NK-92 (cell line): ENCODE measurements around the gene RNF207.

Experiments used
- DNase-seq: peaks from one replicate; lab custom pipeline; 2025; ENCODE audit not compliant: unreplicated experiment; lab: John Stamatoyannopoulos, UW

Gene RNF207

DNA sequence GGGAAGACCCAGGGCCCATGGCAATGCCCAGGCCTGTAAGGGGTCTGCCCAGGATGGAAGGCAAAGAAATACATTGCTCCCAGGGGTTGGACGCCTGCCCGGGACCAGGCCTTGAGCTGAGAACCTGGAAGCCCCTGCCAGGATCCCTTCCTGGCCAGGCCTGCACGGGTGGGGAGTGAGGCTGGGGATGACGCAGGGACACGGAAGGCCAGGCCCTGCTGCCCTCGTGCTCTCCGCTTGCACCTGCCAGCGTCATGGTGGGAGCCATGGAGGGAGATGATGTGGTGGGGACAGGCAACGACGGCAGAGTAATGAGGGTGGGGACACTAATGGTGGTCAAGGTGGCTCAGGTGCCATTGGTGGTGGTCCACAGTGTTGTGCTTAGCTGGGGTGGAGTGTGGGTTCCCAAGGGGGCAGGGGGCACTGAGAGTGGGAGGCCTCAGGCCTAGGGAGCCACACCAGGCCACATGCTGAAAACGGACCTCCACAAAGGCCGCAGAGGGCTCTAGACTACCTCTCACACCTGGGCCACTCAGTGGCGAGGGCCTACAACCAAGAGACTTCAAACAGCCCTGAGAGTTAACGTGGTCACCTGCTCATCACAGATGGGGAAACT, 42.4 kb downstream of the RNF207 start:
- DNase-seq = no peak

DNA sequence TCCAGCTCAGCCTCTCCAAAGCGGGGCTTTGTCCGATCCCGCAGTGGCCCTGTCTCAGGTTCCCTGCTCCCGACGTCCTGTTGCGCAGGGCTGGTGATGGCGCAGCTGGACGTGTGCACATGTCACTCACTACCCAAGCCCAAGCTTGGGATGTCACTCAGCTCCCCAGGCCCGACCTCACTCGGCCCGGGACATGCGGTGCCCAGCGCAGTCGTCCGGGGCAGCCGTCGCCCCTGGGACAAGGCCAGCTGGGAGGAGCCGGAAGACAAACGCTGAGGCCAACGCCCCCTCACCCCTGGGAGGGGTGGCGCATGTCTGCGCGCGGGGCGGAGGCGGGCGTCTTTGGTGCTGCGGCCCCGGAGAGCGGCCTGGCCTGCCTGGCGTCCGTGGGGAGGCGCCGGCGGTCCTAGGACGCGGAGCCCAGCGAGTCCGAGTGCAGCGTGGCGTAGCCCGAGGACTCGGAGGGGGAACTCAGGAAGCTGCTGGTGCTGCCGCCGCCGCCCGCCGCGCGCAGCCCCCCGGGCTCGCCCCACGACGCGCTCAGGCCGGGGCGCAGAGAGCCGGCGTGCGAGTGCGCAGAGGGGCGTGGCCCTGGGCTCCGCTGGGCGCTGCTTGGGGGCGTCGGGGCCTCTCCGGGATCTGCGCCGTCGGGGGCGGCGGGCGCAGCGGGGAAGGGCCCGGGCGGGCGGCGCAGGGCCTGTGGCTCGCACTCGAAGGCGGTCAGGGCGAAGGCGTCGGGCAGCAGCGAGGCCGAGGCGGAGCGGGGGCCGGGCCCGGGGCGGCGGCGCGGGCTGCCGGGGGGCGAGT, 43.2 kb downstream of the RNF207 start:
- DNase-seq = no peak

DNA sequence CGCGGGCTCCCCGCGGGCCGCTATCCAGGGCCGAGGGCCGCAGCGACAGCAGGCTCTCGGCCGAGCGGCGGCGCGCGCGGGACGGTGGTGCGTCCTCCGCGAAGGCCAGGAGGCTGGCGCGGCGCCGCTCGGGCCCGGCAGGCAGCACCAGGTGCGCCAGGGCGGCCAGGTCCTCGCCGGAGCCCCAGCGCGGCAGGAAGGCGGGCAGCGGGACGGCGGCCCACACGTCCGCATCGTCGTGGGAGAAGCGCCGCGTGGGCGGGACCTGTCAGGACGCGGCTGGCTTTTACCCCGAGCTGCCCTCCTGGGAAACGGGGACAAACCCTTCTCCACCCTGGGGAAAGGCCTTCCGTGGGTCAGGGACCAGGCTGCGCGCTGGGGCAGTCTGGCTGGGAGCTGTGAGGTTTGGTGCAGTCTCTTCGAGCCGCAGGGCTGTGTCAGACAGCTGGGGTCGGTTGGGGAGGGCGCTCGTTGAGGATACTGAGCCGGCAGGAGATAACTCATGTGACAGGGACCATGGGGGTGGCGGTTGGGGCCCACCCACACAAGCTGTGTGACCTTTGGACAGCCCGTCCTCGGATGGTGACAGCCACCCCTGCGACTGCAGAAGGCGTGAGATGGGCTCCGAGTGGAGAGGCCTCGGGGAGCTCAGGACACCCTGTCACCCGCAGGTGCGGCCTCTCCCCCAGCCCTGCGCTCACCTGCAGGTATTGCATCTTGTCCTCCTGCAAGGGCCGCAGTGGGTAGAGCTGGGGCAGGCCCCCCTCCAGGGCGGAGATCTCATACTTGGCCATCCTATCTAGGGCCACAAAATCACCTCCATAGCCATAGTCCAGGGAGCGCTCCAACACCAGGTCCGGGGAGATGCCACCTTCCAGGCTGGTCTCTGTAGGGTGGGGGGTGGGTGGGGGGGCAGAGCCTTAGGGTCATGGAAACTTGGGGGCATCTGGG, 44.1 kb downstream of the RNF207 start:
- DNase-seq = no peak

DNA sequence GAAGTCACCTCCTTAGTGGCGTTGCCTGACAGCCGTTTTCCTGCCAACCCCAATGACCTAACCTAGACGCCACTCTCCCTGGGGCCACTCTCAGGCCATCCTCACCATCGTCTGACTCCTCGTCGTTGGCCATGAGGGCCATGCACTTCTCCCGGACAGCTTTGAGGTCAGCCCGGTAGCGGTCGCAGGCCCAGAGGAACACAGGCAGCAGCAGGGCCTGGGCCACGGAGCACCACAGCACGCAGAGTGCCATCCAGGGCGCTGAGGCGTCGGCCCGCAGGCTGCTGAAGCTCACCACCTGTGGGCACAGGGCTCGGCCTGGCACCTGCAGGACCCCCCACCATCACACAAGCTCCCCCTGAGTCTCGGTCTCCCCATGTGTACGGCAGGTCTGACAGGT, 45.3 kb downstream of the RNF207 start:
- DNase-seq = no peak

DNA sequence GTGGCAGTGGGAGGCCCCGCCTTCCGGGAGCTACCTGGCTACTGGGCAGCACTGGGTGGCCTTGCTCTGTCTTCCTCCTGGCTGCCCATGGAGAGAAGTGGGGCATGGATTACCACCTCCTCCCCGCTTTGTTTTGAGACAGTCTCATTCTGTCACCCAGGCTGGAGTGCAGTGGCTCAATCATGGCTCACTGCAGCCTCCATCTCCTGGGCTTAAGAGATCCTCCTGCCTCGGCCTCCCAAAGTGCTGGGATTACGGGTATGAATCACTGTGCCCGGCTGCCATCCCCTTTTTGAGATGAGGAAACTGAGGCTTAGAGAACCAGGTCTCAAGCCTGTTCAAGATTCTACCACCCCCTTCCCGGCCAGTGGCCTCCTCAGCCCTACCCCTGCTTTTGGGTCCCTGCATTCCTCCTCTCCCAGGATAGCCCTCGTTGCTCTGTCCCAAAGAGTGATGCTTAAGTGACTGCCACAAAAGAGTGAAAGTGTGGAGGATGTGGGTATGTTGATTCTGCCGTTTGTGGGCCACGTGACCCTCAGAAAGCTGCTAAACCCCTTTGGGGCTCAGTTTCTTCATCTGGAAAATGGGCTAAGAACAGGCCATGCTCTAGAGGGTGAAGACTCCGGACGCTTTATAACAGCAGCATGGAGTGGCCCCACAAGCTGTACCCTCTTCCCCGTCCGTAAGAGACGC, 45.9 kb downstream of the RNF207 start:
- no peak for DNase-seq

DNA sequence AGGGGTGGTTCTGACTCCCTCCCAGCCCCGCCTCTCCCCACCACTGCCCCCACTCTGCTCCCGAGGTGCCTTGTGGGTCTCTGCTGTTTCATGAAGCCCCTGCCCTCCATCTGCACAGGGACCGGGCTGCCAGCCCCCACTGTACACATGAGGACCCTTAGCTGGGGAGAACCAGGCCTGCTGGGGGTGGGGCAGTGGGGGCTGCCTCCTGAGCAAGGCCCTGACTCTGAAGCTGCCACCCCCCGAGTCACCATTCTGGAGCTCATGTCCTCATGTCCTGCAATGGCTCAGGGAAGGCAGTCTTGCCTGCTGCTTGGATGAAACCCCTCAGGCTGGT, 46.4 kb downstream of the RNF207 start:
- DNase-seq = no peak

DNA sequence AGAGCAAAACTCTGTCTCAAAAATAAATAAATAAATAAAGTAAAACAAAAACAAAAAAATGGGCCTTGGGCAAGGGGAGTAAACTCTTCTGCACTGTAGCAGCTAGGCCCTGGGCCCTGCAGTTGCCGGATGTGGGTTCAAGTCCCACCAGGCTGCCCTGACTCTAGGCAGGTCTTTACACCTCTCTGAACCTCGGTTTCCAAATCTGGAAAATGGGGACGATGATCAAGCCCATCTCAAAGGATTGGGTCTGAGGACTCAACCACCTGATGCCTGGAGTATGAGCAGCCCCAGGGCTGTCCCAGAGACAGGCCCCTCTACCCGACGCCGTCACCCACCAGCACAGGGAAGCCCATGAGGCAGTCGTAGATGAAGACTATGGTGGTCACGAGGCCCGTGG, 47.5 kb downstream of the RNF207 start:
- no peak for DNase-seq

DNA sequence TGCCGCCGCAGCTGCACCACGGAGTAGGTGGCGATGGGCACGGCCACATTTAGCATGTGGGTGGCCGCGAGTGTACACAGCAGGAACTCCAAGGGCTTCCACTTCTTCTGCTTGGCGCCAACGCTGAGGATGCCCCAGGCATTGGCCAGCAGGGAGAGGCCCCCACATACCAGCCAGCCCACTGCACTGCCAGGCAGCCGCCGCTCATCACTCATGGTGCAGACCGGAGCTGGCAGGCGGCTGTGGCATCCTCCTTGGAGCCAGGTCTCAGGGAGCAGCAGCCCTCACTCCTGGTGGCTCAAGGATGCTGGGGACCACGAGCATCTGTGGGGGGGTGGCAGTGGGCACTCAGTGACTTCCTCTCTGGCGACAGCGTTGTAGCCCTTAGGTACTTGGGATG, 48.8 kb downstream of the RNF207 start:
- DNase-seq = no peak

DNA sequence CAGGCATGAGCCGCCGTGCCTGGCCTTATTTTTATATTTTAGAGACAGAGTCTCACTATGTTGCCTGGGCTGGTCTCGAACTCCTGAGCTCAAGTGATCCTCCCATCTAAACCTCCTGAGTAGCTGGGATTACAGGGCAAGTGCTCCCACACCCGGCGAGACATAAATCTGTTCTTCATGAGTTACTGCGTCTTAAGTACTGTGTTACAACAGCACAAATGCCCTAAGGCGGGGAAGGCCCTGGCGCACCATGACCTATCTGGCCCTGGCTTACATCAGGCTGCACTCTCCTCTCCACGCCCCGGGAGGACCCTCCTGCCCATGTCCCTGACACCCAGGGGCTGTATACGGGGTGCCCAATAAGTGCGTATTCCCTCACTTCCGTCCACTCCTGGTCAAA, 50.7 kb downstream of the RNF207 start:
- no peak for DNase-seq

DNA sequence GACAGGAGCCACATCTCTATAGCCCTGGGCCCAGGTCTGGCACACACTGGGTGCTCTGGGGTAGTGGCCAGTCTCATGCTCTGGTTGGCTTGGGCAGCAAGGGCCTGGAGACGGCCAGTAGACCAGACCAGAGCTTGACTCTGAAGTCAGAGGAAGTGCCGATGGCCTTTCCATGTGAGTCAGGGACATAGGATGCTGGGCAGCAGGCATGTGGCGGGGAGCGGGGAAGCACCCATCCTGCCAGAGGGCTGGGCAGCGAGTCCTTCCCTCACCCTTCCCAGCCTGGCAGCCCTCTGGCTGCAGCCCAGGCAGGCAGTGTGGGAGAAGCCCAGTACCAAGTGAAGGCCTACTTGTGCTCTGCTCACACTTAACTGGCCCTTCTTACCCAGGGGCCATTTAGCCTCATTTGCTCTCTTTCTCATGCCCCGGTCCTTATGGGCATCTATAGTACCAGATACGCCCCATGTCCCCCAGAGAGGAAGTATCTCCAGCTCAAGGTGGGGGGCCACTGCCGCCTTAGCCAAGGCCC, 51.7 kb downstream of the RNF207 start:
- DNase-seq = no peak

DNA sequence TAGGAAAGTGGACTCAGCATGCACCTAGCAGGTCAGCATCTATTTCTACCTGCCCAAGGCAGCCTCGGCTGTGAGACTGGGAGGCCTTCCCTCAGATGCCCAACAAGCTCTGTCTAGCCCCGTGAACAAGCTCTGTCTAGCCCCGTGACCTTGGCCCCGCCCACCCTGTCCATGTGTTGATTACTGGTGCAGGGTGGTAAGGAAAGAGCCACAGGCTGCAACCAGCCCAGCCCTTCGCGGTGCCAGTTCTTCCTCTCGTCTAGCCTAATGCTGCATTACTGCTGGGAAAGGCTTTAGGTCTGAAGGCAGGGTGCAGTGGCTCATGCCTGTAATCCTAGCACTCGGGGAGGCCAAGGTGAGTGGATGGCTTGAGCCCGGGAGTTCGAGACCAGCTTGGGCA, 52.8 kb downstream of the RNF207 start:
- DNase-seq = no peak

DNA sequence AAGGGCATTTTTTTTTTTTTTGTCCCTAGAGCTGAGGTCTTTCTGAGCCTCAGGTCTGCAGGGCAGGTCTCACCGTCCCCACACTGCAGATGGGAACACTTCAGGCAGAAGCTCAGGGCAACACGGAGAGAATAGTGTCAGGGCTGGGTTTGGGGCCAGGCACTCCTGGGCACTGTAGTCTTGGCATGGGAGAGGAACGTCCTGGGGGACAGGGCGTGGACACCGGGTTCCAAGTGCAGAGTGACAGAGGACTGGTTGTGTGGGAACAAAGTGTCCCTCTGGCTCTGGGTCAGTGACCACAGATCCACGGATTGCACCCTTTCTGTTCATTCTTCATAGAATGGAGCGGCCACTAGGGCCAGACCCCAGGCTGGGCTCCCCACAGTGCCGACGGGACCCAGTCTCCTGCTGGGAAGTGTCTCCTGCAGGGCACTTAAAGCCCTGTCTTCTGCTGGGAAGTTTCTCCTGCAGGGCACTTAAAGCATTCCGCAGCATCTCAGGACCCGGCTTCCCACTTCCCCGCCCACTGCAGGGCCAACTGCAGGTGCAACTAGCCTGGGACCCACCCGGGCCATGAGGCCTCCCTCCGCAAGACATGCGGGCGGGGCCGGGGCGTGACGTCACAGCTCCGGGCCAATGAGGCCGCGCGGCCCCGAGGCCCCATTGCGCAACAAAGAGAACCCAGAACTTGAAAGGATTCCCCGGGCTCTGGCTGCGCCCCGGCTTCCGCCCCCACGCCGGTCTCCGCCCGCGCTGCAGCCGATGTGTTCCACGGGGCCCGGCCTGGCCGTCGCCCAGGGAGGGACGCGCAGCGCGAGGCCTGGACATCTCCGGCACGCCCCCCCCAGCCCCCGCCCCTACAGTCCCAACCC, 53.8 kb downstream of the RNF207 start:
- DNase-seq = no peak

DNA sequence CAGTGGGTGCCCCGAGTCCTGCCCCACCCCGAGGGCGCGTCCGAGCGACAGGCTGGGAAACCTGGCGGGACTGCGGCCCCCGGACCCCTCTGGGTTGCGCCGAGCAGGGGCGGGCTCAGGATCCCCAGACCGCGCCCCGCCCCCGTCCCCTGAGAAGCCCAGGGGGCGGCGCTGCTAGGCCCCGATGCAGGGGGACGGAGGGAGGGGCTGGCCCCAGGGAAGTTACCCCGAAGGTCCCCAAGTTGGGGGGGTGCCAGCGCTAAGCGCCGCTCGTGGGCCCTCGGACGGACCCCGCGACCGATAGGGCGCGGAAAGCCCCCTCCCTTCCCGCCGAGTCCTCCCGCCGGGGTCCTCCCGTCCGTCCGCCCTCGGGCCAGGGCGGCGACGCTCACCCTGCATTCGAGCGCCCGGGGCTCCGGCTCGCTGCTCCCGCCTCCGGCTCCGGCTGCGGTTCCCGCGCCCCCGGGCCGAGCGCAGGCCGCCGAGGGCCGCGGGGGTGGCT, 54.6 kb downstream of the RNF207 start:
- no peak for DNase-seq

DNA sequence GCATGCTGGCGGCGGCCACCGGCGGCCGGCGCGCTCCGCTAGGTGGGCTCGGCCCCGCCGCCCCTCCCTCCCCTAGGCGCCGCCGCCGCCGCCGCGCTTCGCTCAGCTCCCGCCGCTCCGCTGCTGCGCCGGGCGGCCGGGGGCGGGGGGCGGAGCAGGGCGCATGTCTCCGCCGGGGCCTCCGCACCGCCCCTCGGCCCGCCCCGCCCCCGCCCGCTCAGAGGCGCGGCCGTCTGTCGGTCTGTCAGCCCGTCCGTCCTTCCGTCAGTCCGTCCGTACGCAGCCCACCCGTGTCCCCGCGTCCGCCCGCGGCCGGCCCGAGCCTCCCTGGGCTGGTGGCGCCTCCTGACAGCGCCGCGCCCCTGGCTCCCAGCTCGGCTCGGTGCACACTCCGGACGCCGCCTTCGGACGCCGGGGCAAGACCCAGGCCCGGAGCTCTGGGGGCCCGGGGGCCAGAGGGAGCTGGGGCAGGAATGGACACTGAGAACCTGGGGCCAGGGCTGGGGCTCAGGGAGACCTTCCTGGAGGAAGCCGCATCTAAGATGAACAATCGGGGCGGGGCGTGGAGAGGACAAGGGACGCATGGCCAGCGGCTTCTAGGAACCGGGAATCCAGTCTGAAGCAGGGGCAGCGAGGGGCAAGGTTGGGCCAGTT, 55.2 kb downstream of the RNF207 start, which contains the start of gene GPR153:
Gene GPR153, minus strand, starts transcription at position 138 of the 654 bp plus-strand sequence. CDS start 6,193 bp downstream, outside the sequence.
- no peak for DNase-seq

DNA sequence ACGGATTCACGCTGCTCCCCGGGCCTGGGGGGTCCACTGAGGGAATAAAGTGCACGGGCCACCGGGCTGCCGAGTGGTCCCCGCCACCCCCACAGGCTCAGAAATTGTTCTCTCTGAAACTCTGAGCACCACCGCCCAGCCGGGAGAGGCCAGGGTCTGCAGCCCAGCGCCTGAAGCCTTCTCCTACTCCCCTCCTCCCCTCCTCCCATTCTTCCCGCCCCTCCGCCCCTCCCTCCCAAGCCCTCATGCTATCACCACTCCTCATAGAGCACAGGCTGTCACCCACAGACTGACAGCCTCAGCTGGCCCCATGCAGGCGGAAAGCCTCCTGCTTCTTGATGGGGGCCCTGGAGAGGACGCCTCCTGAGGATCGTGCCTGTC, 55.7 kb downstream of the RNF207 start:
- DNase-seq = no peak

DNA sequence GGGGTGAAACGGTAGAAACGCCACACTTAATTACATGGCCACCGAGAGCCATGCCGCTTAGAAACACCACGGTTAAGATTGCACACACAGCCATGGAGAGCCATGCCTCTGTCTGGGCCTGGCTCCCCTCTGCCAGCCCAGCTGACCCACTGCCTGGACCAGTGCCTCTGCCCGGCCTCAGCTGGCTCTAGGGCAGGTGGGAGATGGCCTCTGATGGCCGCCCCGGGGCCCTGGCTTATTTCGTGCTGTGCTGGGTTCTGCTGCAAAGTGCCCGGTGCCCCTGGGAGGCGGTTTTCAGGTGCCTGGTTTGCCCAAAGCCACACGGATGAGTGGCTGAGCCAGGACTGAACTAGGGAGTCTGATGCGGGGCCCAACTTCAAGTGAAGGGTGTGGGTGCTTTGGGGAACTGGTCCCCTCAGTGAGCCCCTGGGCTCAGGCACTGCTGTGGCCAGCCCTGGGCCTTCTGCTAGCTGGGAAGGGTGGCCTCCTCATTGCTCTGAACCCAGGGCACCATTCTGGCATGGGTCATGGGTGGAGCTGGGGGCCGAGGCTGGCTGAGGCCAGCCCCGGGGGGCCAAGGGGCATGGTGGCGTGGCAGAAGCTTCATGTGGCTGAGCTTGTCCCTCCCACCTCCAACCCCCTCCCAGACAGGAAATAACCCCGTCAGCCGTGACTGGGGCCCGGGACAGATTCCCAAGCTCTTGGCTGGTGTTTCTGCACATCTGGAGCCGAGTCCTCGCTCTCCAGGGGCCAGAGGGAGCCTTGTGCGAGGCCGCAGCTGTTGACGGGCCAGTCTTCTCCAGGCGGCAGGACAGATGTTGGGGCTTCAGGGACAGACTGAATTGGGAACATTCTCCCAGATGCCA, 56.9 kb downstream of the RNF207 start:
- no peak for DNase-seq

DNA sequence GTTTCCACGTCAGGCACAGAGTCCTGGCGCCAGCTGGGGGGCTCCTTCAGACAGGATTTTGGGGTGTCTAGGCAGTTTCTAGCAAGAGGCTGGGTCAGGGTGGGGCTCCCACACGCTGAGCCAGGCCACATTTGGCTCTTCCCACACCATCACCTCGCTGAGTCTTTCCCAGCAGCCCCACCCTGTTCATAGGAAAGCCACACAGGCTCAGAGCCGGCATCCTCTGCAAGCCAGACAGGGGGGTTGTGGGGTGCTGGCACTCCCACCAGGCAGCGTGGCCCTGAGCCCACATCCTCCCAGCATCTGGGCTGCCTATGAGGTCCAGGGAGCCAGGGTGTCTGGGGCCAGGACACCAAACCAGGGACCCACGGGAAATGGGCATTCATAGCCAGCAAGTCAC, 57.8 kb downstream of the RNF207 start:
- no peak for DNase-seq

DNA sequence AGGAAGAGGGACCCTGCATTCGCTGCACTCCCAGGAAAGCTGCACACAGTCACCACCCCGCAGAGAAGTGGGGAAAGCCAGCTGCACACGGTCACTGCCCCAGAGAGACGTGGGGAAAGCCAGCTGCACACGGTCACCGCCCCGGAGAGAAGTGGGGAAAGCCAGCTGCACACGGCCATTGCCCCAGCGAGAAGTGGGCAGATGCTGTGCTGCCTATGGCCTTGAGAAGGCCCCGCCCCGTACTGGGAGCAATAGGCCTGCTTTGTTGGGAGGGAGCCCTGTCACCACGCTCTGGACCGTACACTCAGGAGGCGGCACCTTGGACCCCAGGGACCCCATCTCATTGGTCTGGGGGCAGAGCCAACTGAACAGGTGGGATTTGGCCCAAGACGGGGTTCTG, 59.2 kb downstream of the RNF207 start:
- no peak for DNase-seq
